ENCODE results near the gene ZNF789.

Gene ZNF789

GRCh38 chr7:99437946-99438572 lies 34.6 kb upstream of the ZNF789 start:
- peak overlapping the region; percentile 91 for H3K4me3 ChIP-seq (ENCODE audit: low read depth, low read length)
- in situ Hi-C loops (cut with HindIII; ENCODE audit: low sequenced_read_pairs) = no loop called here
- DNase-seq (ENCODE audit: low read depth) = no peak
- TF ChIP-seq CTCF (IDR thresholded peaks at IDR 0.05; ENCODE audit: low read depth, low read length, missing control alignments) = no peak

- in situ Hi-C loops (cut with HindIII; ENCODE audit: low sequenced_read_pairs) = no loop called here
- TF ChIP-seq CTCF (IDR thresholded peaks at IDR 0.05; ENCODE audit: low read depth, low read length, missing control alignments) = no peak
These were observed 33.9 kb upstream of the ZNF789 start, which contains the start of the genes CPSF4 and PTCD1 for GRCh38 chr7:99438573-99439480. CPSF4 (plus strand) TSS chr7:99438943; CDS start chr7:99439083, 140 bp downstream. PTCD1 (minus strand) TSS chr7:99438798; CDS start chr7:99435242, 3,556 bp downstream.

GRCh38 chr7:99440195-99440594 lies 32.5 kb upstream of the ZNF789 start:
- peak overlapping the region; percentile 91 for H3K4me3 ChIP-seq (ENCODE audit: low read depth, low read length)
- in situ Hi-C loops (cut with HindIII; ENCODE audit: low sequenced_read_pairs) = no loop called here
- no peak for TF ChIP-seq CTCF (IDR thresholded peaks at IDR 0.05; ENCODE audit: low read depth, low read length, missing control alignments)
- no peak for DNase-seq (ENCODE audit: low read depth)

More at GRCh38 chr7:99438573-99439480, 33.9 kb upstream of the ZNF789 start, which contains the start of the genes CPSF4 and PTCD1:
- peak within 1 kb of the TSS; percentile 91 for H3K4me3 ChIP-seq (ENCODE audit: low read depth, low read length)
- peak; percentile 87 for DNase-seq (ENCODE audit: low read depth)

- no peak for DNase-seq (ENCODE audit: low read depth)
- H3K4me3 ChIP-seq (ENCODE audit: low read depth, low read length) = no peak overlapping the region
- no peak for TF ChIP-seq CTCF (IDR thresholded peaks at IDR 0.05; ENCODE audit: low read depth, low read length, missing control alignments)
- in situ Hi-C loops (cut with HindIII; ENCODE audit: low sequenced_read_pairs) = no loop called here
These were observed 26.6 kb upstream of the ZNF789 start for GRCh38 chr7:99446096-99446495.

GRCh38 chr7:99447943-99448342 lies 24.7 kb upstream of the ZNF789 start:
- in situ Hi-C loops (cut with HindIII; ENCODE audit: low sequenced_read_pairs) = no loop called here
- H3K4me3 ChIP-seq (ENCODE audit: low read depth, low read length) = no peak overlapping the region
- no peak for TF ChIP-seq CTCF (IDR thresholded peaks at IDR 0.05; ENCODE audit: low read depth, low read length, missing control alignments)
- DNase-seq (ENCODE audit: low read depth) = no peak

GRCh38 chr7:99448855-99449254 lies 23.8 kb upstream of the ZNF789 start:
- in situ Hi-C loops (cut with HindIII; ENCODE audit: low sequenced_read_pairs) = no loop called here
- no peak for DNase-seq (ENCODE audit: low read depth)
- H3K4me3 ChIP-seq (ENCODE audit: low read depth, low read length) = no peak overlapping the region
- no peak for TF ChIP-seq CTCF (IDR thresholded peaks at IDR 0.05; ENCODE audit: low read depth, low read length, missing control alignments)
